ENCODE results near the gene PNLIPRP1. TPM values are rescaled to one million over a fixed set of nuclear protein-coding genes. Genes with fewer than 3 reads are reported as not detected.
A peak's percentile ranks its signal among the peaks of the same experiment; 100 is the strongest.

PNLIPRP1 gene
- total RNA-seq, 6 donors from 2014 or later: 0.66 to 1.7 TPM; not detected in 4

DNA sequence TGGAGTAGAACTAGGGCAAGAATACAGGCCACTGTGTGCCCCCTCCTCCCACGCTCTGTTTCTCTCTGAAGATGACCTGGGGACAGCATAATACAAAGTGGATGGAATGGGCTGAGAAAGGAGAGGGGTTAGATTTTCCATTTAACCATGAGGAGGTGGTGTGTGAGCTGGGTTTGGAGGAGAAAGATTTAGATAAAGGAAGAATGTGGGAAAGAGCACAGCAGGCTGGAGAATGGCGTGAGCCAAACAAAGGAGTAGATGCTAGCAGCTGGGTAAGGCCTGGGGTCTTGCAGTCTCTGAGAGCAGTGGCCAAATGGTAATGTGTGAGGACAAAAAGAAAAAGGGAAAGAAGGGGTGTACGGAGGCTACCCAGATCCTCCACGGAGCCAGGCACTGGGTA lies 38.6 kb downstream of the PNLIPRP1 start:
- WGBS, 2 donors: 73 to 77% methylated on average over 4 of the region's 4 CpGs
- no peak for DNase-seq
- H3K36me3 ChIP-seq: no peaks in the 10 kb centered on the region
- H3K4me1 ChIP-seq: peaks cover 0 to 3% (median 0%) of the 10 kb centered on the region in 4 donors
- TF ChIP-seq POLR2AphosphoS5 (IDR thresholded peaks at IDR 0.05) (no peak), CTCF (IDR thresholded peaks at IDR 0.05) (no peak), POLR2A (IDR thresholded peaks at IDR 0.05) (no peak)
- peaks cover 0 to 7% (median 1%) of the 10 kb centered on the region in 4 donors for H3K27me3 ChIP-seq
- no peaks in the 10 kb centered on the region for H3K9me3 ChIP-seq
- no peak for ATAC-seq (ENCODE audit: low FRiP score in 2 of 2)
- no peak overlapping the region for H3K4me3 ChIP-seq
- H3K27ac ChIP-seq: no peak overlapping the region

DNA sequence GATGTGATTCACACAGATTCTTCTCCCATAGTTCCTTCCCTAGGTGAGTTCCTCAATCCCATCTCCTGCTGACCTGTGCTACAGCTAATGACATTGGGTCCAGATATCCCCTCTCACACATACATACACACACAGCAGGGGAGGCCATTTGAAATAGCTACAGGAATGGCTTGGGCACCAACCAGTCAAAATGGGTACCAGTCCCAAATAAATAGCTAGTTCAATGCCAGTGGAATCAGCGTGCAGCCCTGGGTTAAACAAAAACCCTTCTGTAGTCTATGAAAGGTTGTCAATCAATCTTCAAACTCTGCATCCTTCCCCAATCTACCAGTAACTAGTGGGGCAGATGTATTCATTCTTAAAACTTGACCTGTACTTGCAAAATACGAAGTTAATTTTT lies 39.3 kb downstream of the PNLIPRP1 start:
- Histone ChIP-seq H3K4me1 (peaks cover 0 to 3% (median 0%) of the 10 kb centered on the region in 4 donors), H3K9me3 (no peaks in the 10 kb centered on the region), H3K27me3 (peaks cover 0 to 7% (median 1%) of the 10 kb centered on the region in 4 donors), H3K27ac (no peak overlapping the region), H3K4me3 (no peak overlapping the region), H3K36me3 (no peaks in the 10 kb centered on the region)
- TF ChIP-seq POLR2A (IDR thresholded peaks at IDR 0.05) (no peak), POLR2AphosphoS5 (IDR thresholded peaks at IDR 0.05) (no peak), CTCF (IDR thresholded peaks at IDR 0.05) (no peak), EP300 (IDR thresholded peaks at IDR 0.05) (no peak)
- WGBS, 2 donors: 81 to 86% methylated on average over 2 of the region's 2 CpGs
- DNase-seq: no peak
- no peak for ATAC-seq (ENCODE audit: low FRiP score in 2 of 2)

DNA sequence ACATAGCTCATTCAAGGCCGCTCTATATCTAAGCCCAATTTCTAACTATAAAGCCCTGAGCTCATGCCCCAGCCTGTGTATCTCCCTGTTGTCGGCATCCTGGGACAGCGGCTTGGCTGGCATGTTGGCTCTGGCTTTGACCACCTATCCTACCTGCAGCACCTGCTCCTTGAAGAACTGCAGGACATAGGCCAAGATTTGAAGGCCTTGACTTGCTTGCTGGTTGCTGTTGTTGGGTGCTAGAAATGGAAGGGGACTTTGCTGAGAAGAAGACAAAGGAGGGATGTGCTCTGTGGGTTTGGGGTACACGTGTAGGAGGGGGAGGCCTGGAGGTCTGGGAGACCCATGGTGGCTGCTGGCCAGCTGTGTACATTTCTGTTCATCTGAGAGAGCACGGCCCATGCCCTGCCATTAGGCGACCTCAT lies 41.1 kb downstream of the PNLIPRP1 start:
- Histone ChIP-seq H3K9me3 (no peaks in the 10 kb centered on the region), H3K36me3 (no peaks in the 10 kb centered on the region), H3K27ac (no peak overlapping the region), H3K4me3 (no peak overlapping the region), H3K27me3 (peaks cover 0 to 7% (median 1%) of the 10 kb centered on the region in 4 donors), H3K4me1 (peaks cover 0 to 3% (median 0%) of the 10 kb centered on the region in 4 donors)
- DNase-seq (no peak), ATAC-seq (ENCODE audit: low FRiP score in 2 of 2) (no peak)
- no peak for TF ChIP-seq EP300 (IDR thresholded peaks at IDR 0.05)
- 86 to 88% methylated on average over 6 of the region's 6 CpGs for WGBS, 2 donors

DNA sequence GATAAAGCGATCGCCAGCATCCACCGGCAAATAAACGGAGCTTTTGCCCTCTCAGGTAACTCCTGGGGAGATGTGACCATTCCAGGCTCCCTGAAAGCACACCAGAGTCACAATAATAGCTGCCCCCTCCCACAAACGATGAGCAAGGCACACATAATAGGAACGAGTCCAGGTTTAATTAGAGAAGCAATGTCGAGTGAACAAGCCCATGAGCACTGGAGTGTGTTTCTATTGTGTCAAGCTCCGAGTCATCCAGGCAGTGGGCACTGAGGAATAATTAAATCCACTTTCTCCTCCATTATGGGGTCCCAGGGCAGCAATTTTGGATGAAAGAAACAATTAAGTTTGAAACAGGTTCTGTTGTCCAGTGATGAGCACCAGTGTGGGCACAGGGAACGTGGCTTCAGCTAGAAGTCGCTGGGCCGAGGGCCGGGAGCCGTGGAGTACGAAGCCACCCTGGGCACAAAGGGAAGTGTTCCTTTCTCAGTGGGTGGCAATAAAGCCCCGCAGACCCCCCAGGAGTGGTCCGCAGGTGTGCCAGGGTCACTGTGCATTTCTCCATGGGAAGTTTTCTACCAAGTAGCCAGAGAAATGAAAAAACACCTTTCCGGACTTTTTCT lies 41.9 kb downstream of the PNLIPRP1 start:
- H3K27ac ChIP-seq: no peak overlapping the region
- H3K4me1 ChIP-seq: peaks cover 0 to under 1% (median 0%) of the 10 kb centered on the region in 4 donors
- H3K36me3 ChIP-seq: no peaks in the 10 kb centered on the region
- no peaks in the 10 kb centered on the region for H3K9me3 ChIP-seq
- peaks cover 0 to 1% (median under 1%) of the 10 kb centered on the region in 4 donors for H3K27me3 ChIP-seq
- DNase-seq (peak in 1 of 2 donors; percentile 58), ATAC-seq (ENCODE audit: low FRiP score in 2 of 2) (no peak)
- no peak overlapping the region for H3K4me3 ChIP-seq
- TF ChIP-seq EP300 (IDR thresholded peaks at IDR 0.05) (no peak), POLR2AphosphoS5 (IDR thresholded peaks at IDR 0.05) (no peak), CTCF (IDR thresholded peaks at IDR 0.05) (no peak), POLR2A (IDR thresholded peaks at IDR 0.05) (no peak)
- WGBS, 2 donors: 90% methylated on average over 17 of the region's 17 CpGs

DNA sequence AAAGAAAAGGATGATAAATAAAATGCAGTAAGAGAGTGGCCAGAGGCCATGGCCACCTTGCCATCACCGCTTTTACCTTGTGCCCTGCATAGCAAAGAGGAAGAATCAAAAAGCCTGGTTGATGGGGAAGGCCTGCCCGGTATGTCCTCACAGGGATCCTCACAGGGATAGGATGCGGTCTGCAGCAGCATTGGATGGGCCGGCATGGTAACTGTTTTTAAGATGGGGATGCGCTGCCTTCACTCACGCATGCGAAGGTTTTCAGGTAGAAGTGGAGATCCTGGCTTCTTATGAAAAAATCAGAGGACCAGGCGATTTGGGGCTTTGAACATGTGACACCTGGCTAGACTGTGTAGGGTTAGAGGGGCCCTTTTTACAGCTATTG lies 42.4 kb downstream of the PNLIPRP1 start:
- 87 to 96% methylated on average over 8 of the region's 8 CpGs for WGBS, 2 donors
- TF ChIP-seq POLR2A (IDR thresholded peaks at IDR 0.05): no peak
- no peak for TF ChIP-seq EP300 (IDR thresholded peaks at IDR 0.05)
- TF ChIP-seq POLR2AphosphoS5 (IDR thresholded peaks at IDR 0.05): no peak
- TF ChIP-seq CTCF (IDR thresholded peaks at IDR 0.05): no peak
- DNase-seq (no peak), ATAC-seq (ENCODE audit: low FRiP score in 2 of 2) (no peak)
- no peak overlapping the region for H3K27ac ChIP-seq
- no peaks in the 10 kb centered on the region for H3K9me3 ChIP-seq
- H3K4me3 ChIP-seq: no peak overlapping the region
- no peaks in the 10 kb centered on the region for H3K27me3 ChIP-seq
- H3K4me1 ChIP-seq: no peaks in the 10 kb centered on the region
- H3K36me3 ChIP-seq: no peaks in the 10 kb centered on the region
